IMR-90 (cell line): ENCODE measurements around the gene B3GALT4. TPM values are rescaled to one million over a fixed set of nuclear protein-coding genes. Genes with fewer than 3 reads are reported as not detected.

ENCODE experiments used
- ATAC-seq: fragments of 200-7000 bp; cut with Tn5 transposase; 2 replicates; pipeline ENCODE4 v1.9.1; 2020; ENCODE audit warnings: low read depth, mild to moderate bottlenecking, moderate library complexity
- BruUV-seq: library from RNA; stranded (reverse); fragments of 400-500 nt; replicated peaks from 2 replicates; lab custom pipeline; 2021; lab: Mats Ljungman, UMichigan
- CTCF ChIA-PET: fragments of 300-600 bp; formaldehyde crosslinking; extraction: SDS; loops from one replicate; lab custom pipeline; 2021; ENCODE audit warnings: antibody characterized with exemption; lab: Yijun Ruan, JAX
- POLR2A ChIA-PET: fragments of 300-600 bp; sonication (Branson Sonifier 250); formaldehyde crosslinking; loops from one replicate; lab custom pipeline; 2022; ENCODE audit warnings: antibody characterized with exemption; ENCODE audit not compliant: unreplicated experiment; lab: Charles Lee
- DNase-seq: peaks from one replicate; pipeline ENCODE4 v3.0.0; 2013
- H2AFZ ChIP-seq: replicated peaks from 2 replicates; pipeline ENCODE3; 2013; ENCODE audit warnings: low read length, mild to moderate bottlenecking; ENCODE audit not compliant: poor library complexity
- H2AK5ac ChIP-seq: 2 replicates; pipeline ENCODE4 v1.6.1; 2013; ENCODE audit warnings: low read depth, low read length, inconsistent platforms
- H2AK9ac ChIP-seq: replicated peaks from 2 replicates; pipeline ENCODE3; 2013; ENCODE audit warnings: mild to moderate bottlenecking, low read depth, low read length, moderate library complexity; ENCODE audit not compliant: poor library complexity
- H2BK120ac ChIP-seq: 2 replicates; pipeline ENCODE4 v1.6.1; 2013; ENCODE audit warnings: low read depth, low read length, inconsistent platforms
- H2BK15ac ChIP-seq: 3 replicates; pipeline ENCODE4 v1.6.1; 2013; ENCODE audit warnings: low read depth, low read length, inconsistent platforms
- H2BK20ac ChIP-seq: 2 replicates; pipeline ENCODE4 v1.6.1; 2013; ENCODE audit warnings: low read depth, mild to moderate bottlenecking, inconsistent platforms, low read length, moderate library complexity
- H2BK5ac ChIP-seq: 2 replicates; pipeline ENCODE4 v1.6.1; 2013; ENCODE audit warnings: mild to moderate bottlenecking, low read depth, low read length, inconsistent platforms; ENCODE audit not compliant: poor library complexity, severe bottlenecking
- H3K14ac ChIP-seq: replicated peaks from 2 replicates; pipeline ENCODE4 v1.6.1; 2013; ENCODE audit warnings: low read depth, low read length, inconsistent platforms
- H3K18ac ChIP-seq: 2 replicates; pipeline ENCODE4 v1.6.1; 2013; ENCODE audit warnings: low read depth, low read length, control low read depth
- H3K23ac ChIP-seq: 2 replicates; pipeline ENCODE4 v1.6.1; 2013; ENCODE audit warnings: low read depth, low read length, inconsistent platforms
- H3K27ac ChIP-seq: 2 replicates; pipeline ENCODE4 v1.5.1; 2013; ENCODE audit warnings: mild to moderate bottlenecking, control low read depth, low read length; ENCODE audit not compliant: insufficient read depth
- H3K27me3 ChIP-seq: 2 replicates; pipeline ENCODE4 v1.6.1; 2013; ENCODE audit warnings: low read length; ENCODE audit not compliant: control insufficient read depth, insufficient read depth
- H3K36me3 ChIP-seq: 2 replicates; pipeline ENCODE4 v1.6.1; 2013; ENCODE audit warnings: low read length, mixed read lengths; ENCODE audit not compliant: control insufficient read depth, insufficient read depth
- H3K4ac ChIP-seq: 2 replicates; pipeline ENCODE4 v1.6.1; 2013; ENCODE audit warnings: low read depth, low read length, inconsistent platforms
- H3K4me1 ChIP-seq: 2 replicates; pipeline ENCODE4 v1.6.1; 2013; ENCODE audit warnings: low read length, mixed read lengths; ENCODE audit not compliant: control insufficient read depth, insufficient read depth
- H3K4me2 ChIP-seq: 2 replicates; pipeline ENCODE4 v1.6.1; 2013; ENCODE audit warnings: low read depth, mild to moderate bottlenecking, control low read depth, low read length, moderate library complexity
- H3K4me3 ChIP-seq: 2 replicates; pipeline ENCODE4 v1.5.1; 2013; ENCODE audit warnings: low read depth, mild to moderate bottlenecking, control low read depth, low read length, moderate library complexity; ENCODE audit not compliant: insufficient read depth
- H3K56ac ChIP-seq: 2 replicates; pipeline ENCODE4 v1.6.1; 2013; ENCODE audit warnings: low read length, inconsistent platforms; ENCODE audit not compliant: insufficient read depth; ENCODE audit errors: extremely low read depth
- H3K79me1 ChIP-seq, 2 experiments: 2 replicates each; pipeline ENCODE4 v1.6.1; 2013; ENCODE audit warnings: low read length in 2 of 2, inconsistent platforms in 1 of 2, low read depth in 1 of 2
- H3K9ac ChIP-seq: 2 replicates; pipeline ENCODE4 v1.6.1; 2013; ENCODE audit warnings: low read depth, low read length, control low read depth
- H3K9me1 ChIP-seq: 2 replicates; pipeline ENCODE4 v1.6.1; 2013; ENCODE audit warnings: low read length, inconsistent platforms; ENCODE audit not compliant: insufficient read depth
- H3K9me3 ChIP-seq: 2 replicates; pipeline ENCODE4 v1.6.1; 2013; ENCODE audit warnings: low read length; ENCODE audit not compliant: control insufficient read depth, insufficient read depth
- H4K20me1 ChIP-seq: 2 replicates; pipeline ENCODE4 v1.6.1; 2013; ENCODE audit warnings: low read length, inconsistent platforms; ENCODE audit not compliant: insufficient read depth
- H4K5ac ChIP-seq: 2 replicates; pipeline ENCODE4 v1.6.1; 2013; ENCODE audit warnings: mild to moderate bottlenecking, low read depth, low read length, control low read depth
- H4K8ac ChIP-seq, 2 experiments: 2 replicates each; pipeline ENCODE4 v1.6.1; 2013; ENCODE audit warnings: low read depth in 2 of 2, low read length in 2 of 2, control low read depth in 1 of 2, inconsistent platforms in 1 of 2
- H4K91ac ChIP-seq: 2 replicates; pipeline ENCODE4 v1.6.1; 2013; ENCODE audit warnings: low read depth, low read length, inconsistent platforms; ENCODE audit not compliant: insufficient read depth
- BHLHE40 ChIP-seq: fragments of 150-350 bp; IDR thresholded peaks from 2 replicates; pipeline ENCODE4 v1.6.1; 2016; ENCODE audit warnings: mild to moderate bottlenecking, low read depth, low read length
- ELK1 ChIP-seq: fragments of 150-350 bp; IDR thresholded peaks from 2 replicates; pipeline ENCODE4 v1.6.1; 2016; ENCODE audit warnings: low read depth, mild to moderate bottlenecking, low read length, moderate library complexity, borderline replicate concordance
- FOS ChIP-seq: fragments of 150-350 bp; IDR thresholded peaks from 2 replicates; pipeline ENCODE4 v1.6.1; 2016; ENCODE audit warnings: low read depth, low read length
- MAFK ChIP-seq: IDR thresholded peaks from 2 replicates; pipeline ENCODE4 v1.6.1; 2012; ENCODE audit warnings: low read depth, low read length, improper control_type of control experiment
- MAZ ChIP-seq: IDR thresholded peaks from 2 replicates; pipeline ENCODE4 v1.6.1; 2012; ENCODE audit warnings: low read depth, mild to moderate bottlenecking, low read length, improper control_type of control experiment, moderate library complexity, borderline replicate concordance
- MXI1 ChIP-seq: IDR thresholded peaks from 2 replicates; pipeline ENCODE4 v1.6.1; 2012; ENCODE audit warnings: low read depth, mild to moderate bottlenecking, low read length, moderate library complexity, borderline replicate concordance
- NFE2L2 ChIP-seq: fragments of 150-350 bp; IDR thresholded peaks from 2 replicates; pipeline ENCODE4 v1.6.1; 2016; ENCODE audit warnings: low read depth, mild to moderate bottlenecking, low read length
- POLR2A ChIP-seq: IDR thresholded peaks from 2 replicates; pipeline ENCODE4 v1.6.1; 2012; ENCODE audit warnings: mild to moderate bottlenecking, low read depth, low read length
- RAD21 ChIP-seq: IDR thresholded peaks from 2 replicates; pipeline ENCODE4 v1.6.1; 2012; ENCODE audit warnings: low read length, improper control_type of control experiment
- RCOR1 ChIP-seq: IDR thresholded peaks from 2 replicates; pipeline ENCODE4 v1.6.1; 2012; ENCODE audit warnings: mild to moderate bottlenecking, low read length, improper control_type of control experiment; ENCODE audit not compliant: insufficient replicate concordance
- RFX5 ChIP-seq: IDR thresholded peaks from 2 replicates; pipeline ENCODE4 v1.8.0; 2012; ENCODE audit warnings: low read depth, mild to moderate bottlenecking, low read length, moderate library complexity
- SMC3 ChIP-seq: fragments of 150-350 bp; IDR thresholded peaks from 2 replicates; pipeline ENCODE4 v1.6.1; 2016; ENCODE audit warnings: low read depth, mild to moderate bottlenecking, antibody characterized with exemption, low read length, moderate library complexity
- USF2 ChIP-seq: fragments of 150-350 bp; IDR thresholded peaks from 2 replicates; pipeline ENCODE4 v1.6.1; 2017; ENCODE audit warnings: mild to moderate bottlenecking, antibody characterized with exemption, low read length, low read depth
- dilution Hi-C: fragments of 300-500 bp; cut with HindIII; formaldehyde crosslinking; loops from one replicate; pipeline ENCODE4 v1.14.3; 2018; ENCODE audit warnings: low sequenced_read_pairs; ENCODE audit not compliant: unreplicated experiment
- in situ Hi-C: fragments of 300-500 bp; cut with MboI; formaldehyde crosslinking; loops from 3 replicates; pipeline ENCODE4 v1.14.3; 2019; ENCODE audit warnings: low sequenced_read_pairs, inconsistent platforms, mixed read lengths
- intact Hi-C: fragments of 100-400 bp; cut with micrococcal nuclease; formaldehyde crosslinking; loops from 2 replicates; pipeline ENCODE4 v1.10.0; 2022
- polyA plus RNA-seq, 3 experiments: library from polyadenylated mRNA; depleted of rRNA; stranded (reverse); fragments of >200 nt; gene quantifications; 2 replicates each; pipeline ENCODE4 v1.2.3, GENCODE V29; 2012; ENCODE audit warnings: low replicate concordance in 1 of 3
- total RNA-seq: library from RNA; depleted of rRNA; stranded (reverse); fragments of >200 nt; gene quantifications from 2 replicates; pipeline ENCODE4 v1.2.3, GENCODE V29; 2012

B3GALT4 gene
- total and polyA plus RNA-seq, 2 of the 4 experiments (the other 2 are of a cell fraction): 0.70 to 0.72 TPM

GRCh38 chr6:33236328-33236727 lies 40.6 kb upstream of the B3GALT4 start:
- POLR2A ChIA-PET: no interaction called here
- no peak overlapping the region for H4K8ac ChIP-seq

More at GRCh38 chr6:33236328-33236727, 40.6 kb upstream of the B3GALT4 start:
- no peak overlapping the region for H4K5ac ChIP-seq
- H3K9ac ChIP-seq: no peak overlapping the region
- no peak overlapping the region for H3K56ac ChIP-seq
- H3K27me3 ChIP-seq: peaks cover 54% of the 10 kb centered on the region
- H4K20me1 ChIP-seq: no peaks in the 10 kb centered on the region
- H2BK20ac ChIP-seq: no peak overlapping the region
- CTCF ChIA-PET: no interaction called here
- no peaks in the 10 kb centered on the region for H3K36me3 ChIP-seq
- no peak overlapping the region for H3K27ac ChIP-seq
- no peak overlapping the region for H3K23ac ChIP-seq
- in situ Hi-C loops (no loop called here), intact Hi-C loops (no loop called here), dilution Hi-C loops (no loop called here)
- no peak overlapping the region for H2BK15ac ChIP-seq
- no peak overlapping the region for H2AFZ ChIP-seq
- H2BK5ac ChIP-seq: no peak overlapping the region
- no peak overlapping the region for H2AK5ac ChIP-seq
- H3K4me1 ChIP-seq: no peaks in the 10 kb centered on the region
- no peak overlapping the region for H3K4ac ChIP-seq
- H3K79me1 ChIP-seq: no peaks in the 10 kb centered on the region
- no peak for DNase-seq
- no TSS peak for BruUV-seq
- TF ChIP-seq FOS (no peak), MAZ (no peak), MXI1 (no peak), USF2 (no peak), RFX5 (no peak), RCOR1 (no peak), BHLHE40 (no peak), RAD21 (no peak), MAFK (no peak), POLR2A (no peak), NFE2L2 (no peak), ELK1 (no peak), SMC3 (no peak)
- no peak overlapping the region for H3K18ac ChIP-seq
- no peak overlapping the region for H2AK9ac ChIP-seq
- H2BK120ac ChIP-seq: no peak overlapping the region
- no peaks in the 10 kb centered on the region for H3K9me1 ChIP-seq
- no peak for ATAC-seq
- H3K4me2 ChIP-seq: no peak overlapping the region
- no peak overlapping the region for H3K14ac ChIP-seq
- H4K91ac ChIP-seq: no peak overlapping the region
- H3K4me3 ChIP-seq: no peak overlapping the region
- H3K9me3 ChIP-seq: no peaks in the 10 kb centered on the region
